ENCODE data around the gene DFFA. TPM values are rescaled to one million over a fixed set of nuclear protein-coding genes. Genes with fewer than 3 reads are reported as not detected.

Gene DFFA
- total RNA-seq, 1 experiment from 2014 or later: 45.2 TPM

DNA sequence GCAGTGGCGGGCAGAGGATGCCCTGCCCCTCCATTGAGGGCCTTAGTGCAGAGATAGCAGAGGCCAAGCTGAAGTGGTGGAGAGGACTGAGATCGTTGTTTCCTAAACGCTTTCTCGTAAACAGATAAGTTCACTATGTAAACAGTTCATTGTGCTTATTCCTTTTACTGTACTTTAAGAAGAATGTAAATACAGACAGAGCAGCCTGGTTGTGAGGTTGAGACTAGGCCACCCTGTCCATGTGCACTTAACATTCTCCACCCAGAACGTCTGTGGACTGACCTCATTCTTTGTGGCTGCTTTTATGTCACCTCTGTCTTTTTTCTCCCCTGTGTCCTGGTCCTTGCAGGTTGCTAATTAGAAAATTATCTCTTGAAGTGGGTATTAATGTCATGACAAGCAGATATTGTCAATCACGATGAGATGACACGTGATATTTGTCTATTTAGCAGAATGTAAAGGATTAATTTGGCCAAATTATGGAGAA is 33.6 kb downstream of the DFFA start:
- no peak for DNase-seq
- Mint-ChIP-seq H3K4me3 (ENCODE audit: low read depth, unreplicated experiment) (no peak overlapping the region), H3K27me3 (ENCODE audit: unreplicated experiment) (no peaks in the 10 kb centered on the region), H3K9me3 (ENCODE audit: low read depth, unreplicated experiment) (no peaks in the 10 kb centered on the region), H3K4me1 (ENCODE audit: low read depth, unreplicated experiment) (no peaks in the 10 kb centered on the region), H3K27ac (ENCODE audit: unreplicated experiment) (no peak overlapping the region), H3K36me3 (ENCODE audit: insufficient read depth, unreplicated experiment) (peaks cover 6% of the 10 kb centered on the region)
- CTCF ChIA-PET: no interaction called here
- intact Hi-C loops (cut with micrococcal nuclease; ENCODE audit: unreplicated experiment): no loop called here
- TF ChIP-seq, protein P1, sequence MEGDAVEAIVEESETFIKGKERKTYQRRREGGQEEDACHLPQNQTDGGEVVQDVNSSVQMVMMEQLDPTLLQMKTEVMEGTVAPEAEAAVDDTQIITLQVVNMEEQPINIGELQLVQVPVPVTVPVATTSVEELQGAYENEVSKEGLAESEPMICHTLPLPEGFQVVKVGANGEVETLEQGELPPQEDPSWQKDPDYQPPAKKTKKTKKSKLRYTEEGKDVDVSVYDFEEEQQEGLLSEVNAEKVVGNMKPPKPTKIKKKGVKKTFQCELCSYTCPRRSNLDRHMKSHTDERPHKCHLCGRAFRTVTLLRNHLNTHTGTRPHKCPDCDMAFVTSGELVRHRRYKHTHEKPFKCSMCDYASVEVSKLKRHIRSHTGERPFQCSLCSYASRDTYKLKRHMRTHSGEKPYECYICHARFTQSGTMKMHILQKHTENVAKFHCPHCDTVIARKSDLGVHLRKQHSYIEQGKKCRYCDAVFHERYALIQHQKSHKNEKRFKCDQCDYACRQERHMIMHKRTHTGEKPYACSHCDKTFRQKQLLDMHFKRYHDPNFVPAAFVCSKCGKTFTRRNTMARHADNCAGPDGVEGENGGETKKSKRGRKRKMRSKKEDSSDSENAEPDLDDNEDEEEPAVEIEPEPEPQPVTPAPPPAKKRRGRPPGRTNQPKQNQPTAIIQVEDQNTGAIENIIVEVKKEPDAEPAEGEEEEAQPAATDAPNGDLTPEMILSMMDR (IDR thresholded peaks at IDR 0.05; ENCODE audit: unreplicated experiment): no peak
- no TSS peak for BruUV-seq (replicated peaks)

DNA sequence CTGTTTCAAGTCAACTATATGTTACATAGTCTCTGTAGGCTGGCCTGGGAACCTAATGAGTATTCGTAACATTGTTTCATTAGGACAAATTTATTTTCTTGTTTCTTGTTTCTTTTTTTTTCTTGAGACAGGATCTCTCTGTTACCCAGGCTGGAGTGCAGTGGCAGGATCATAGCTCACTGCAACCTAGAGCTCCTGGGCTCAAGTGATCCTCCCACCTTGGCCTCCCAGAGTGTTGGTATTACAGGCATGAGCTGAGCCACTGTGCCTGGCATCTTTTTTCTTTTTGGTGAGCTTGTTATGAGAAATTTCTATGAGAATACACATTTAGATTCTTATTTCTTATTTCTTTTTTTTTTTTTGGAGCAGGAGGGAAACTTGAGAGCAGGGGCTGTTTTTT is 35.3 kb downstream of the DFFA start:
- no peak overlapping the region for H3K4me3 Mint-ChIP-seq (ENCODE audit: low read depth, unreplicated experiment)
- H3K27me3 Mint-ChIP-seq (ENCODE audit: unreplicated experiment): no peaks in the 10 kb centered on the region
- DNase-seq: no peak
- TF ChIP-seq, protein P1 (IDR thresholded peaks at IDR 0.05; ENCODE audit: unreplicated experiment): no peak
- no peaks in the 10 kb centered on the region for H3K4me1 Mint-ChIP-seq (ENCODE audit: low read depth, unreplicated experiment)
- H3K9me3 Mint-ChIP-seq (ENCODE audit: low read depth, unreplicated experiment): no peaks in the 10 kb centered on the region
- peaks cover 2% of the 10 kb centered on the region for H3K36me3 Mint-ChIP-seq (ENCODE audit: insufficient read depth, unreplicated experiment)
- intact Hi-C loops (cut with micrococcal nuclease; ENCODE audit: unreplicated experiment): no loop called here
- BruUV-seq (replicated peaks): no TSS peak
- H3K27ac Mint-ChIP-seq (ENCODE audit: unreplicated experiment): no peak overlapping the region
- CTCF ChIA-PET: interaction anchor here (0.7 to 0.9 kb wide), 2 partner anchors 19 to 317 kb away, joined by 3 to 9 read pairs; no protein-coding TSS in a partner anchor

DNA sequence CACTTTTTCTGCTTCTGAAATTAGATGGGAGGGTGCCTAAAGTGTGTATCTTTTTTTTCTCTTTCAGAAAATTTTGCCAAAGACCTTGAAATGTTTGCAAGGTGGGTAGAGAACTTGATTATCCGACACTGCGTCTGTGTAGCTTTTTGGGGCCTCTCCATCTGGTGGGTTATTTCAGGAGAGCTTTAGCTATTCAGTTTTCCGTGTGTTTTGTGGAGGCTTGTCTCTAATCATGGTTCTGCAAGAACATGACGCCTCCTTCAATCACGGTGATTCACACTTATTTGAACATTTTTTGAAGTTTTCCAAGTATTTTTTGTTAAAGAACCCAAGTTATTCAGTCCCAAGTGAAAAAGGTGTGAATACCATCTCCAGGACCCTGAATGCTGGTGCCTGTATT is 37.7 kb downstream of the DFFA start:
- H3K27me3 Mint-ChIP-seq (ENCODE audit: unreplicated experiment): no peaks in the 10 kb centered on the region
- BruUV-seq (replicated peaks): no TSS peak
- H3K9me3 Mint-ChIP-seq (ENCODE audit: low read depth, unreplicated experiment): no peaks in the 10 kb centered on the region
- CTCF ChIA-PET: no interaction called here
- H3K4me3 Mint-ChIP-seq (ENCODE audit: low read depth, unreplicated experiment): no peak overlapping the region
- TF ChIP-seq, protein P1 (IDR thresholded peaks at IDR 0.05; ENCODE audit: unreplicated experiment): no peak
- intact Hi-C loops (cut with micrococcal nuclease; ENCODE audit: unreplicated experiment): no loop called here
- DNase-seq: no peak
- H3K27ac Mint-ChIP-seq (ENCODE audit: unreplicated experiment): no peak overlapping the region
- peaks cover 17% of the 10 kb centered on the region for H3K36me3 Mint-ChIP-seq (ENCODE audit: insufficient read depth, unreplicated experiment)
- no peaks in the 10 kb centered on the region for H3K4me1 Mint-ChIP-seq (ENCODE audit: low read depth, unreplicated experiment)

DNA sequence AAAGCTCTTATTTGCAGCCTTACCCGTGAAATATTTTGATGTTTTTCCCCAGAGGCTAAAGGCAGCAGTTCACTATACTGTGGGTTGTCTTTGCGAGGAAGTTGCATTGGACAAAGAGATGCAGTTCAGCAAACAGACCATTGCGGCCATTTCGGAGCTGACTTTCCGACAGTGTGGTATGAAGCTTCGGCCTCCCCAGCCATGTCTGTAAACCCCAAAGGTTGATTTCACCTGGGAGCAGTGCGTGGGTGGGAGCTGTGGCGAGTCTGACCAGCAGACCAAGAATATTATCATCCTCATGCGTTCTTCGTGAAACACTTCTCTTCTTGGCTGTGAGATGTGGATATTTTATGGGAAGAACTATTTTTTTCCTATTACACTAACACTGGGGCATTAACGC is 38.5 kb downstream of the DFFA start:
- no peak for DNase-seq
- CTCF ChIA-PET: no interaction called here
- intact Hi-C loops (cut with micrococcal nuclease; ENCODE audit: unreplicated experiment): no loop called here
- Mint-ChIP-seq H3K4me3 (ENCODE audit: low read depth, unreplicated experiment) (no peak overlapping the region), H3K36me3 (ENCODE audit: insufficient read depth, unreplicated experiment) (peaks cover 17% of the 10 kb centered on the region), H3K27me3 (ENCODE audit: unreplicated experiment) (no peaks in the 10 kb centered on the region), H3K27ac (ENCODE audit: unreplicated experiment) (no peak overlapping the region), H3K9me3 (ENCODE audit: low read depth, unreplicated experiment) (no peaks in the 10 kb centered on the region), H3K4me1 (ENCODE audit: low read depth, unreplicated experiment) (no peaks in the 10 kb centered on the region)
- TF ChIP-seq, protein P1 (IDR thresholded peaks at IDR 0.05; ENCODE audit: unreplicated experiment): no peak
- no TSS peak for BruUV-seq (replicated peaks)
